ENCODE data around the gene MIPEP.
"Not testable (repeated sequence)": the region's sequence is repeated elsewhere in the genome, so short reads cannot be mapped to it uniquely, and the experiment has no call there.

MIPEP gene

DNA sequence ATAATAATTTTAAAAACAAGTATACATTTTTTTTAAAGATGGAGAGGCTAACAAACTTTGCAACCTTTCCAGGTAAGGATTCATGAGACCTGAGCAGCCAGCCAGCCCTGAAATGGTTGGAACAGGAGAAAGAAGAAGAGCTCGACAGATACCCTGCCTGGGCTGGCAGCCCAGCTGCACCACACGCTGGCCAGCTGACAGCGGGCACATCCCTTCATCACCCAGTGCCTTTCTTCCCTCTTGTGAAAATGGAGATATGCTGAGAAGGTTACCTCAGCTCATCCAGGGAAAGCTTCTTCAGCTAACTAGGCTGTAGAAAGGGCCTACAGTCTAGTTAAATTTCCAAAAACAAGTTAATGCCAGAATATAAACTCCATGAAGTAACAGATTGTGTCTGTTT lies 4.8 kb downstream of the MIPEP start:
- not testable (repeated sequence) for DNase-seq

DNA sequence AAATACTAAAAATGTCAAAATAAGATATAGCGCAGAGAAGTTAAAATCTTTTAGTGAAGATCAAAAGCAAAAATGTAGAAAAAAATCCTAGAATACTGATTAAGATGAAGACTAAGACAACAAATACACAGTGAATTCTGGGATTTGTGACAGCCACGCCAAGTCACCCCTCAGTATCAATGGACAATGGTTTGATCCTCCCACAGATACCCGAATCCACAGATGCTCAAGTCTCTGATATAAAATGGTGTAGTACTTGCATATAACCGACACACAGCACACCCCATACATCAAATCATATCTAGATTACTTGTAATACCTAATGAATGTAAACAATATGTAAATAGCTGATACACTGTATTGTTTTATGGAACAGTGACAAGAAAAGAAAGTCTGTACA lies 5.9 kb downstream of the MIPEP start:
- no peak for DNase-seq

- not testable (repeated sequence) for DNase-seq
Measured at GRCh38 chr13:23881402-23881800, 7.8 kb downstream of the MIPEP start.

- DNase-seq, result not testable (repeated sequence)
Measured at GRCh38 chr13:23880493-23881401, 8.5 kb downstream of the MIPEP start.

DNA sequence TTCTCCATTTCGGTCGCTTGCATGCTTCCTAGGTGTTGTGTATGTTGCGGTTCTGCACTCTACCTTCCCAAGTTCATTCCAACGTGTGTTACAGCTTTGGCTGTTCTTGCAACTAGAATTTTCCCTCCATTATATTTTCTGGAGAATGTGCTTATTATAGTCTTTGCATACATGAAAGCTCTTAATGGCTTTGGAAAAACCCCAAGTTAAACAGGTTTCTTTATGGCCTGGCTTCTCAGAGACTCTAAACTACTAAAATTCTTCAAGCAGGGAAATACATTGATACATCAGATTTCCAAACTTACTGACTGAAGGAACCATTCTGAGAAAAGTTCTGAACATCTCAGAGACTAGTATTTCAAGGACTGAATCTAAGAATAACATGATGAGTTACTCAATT lies 11.9 kb downstream of the MIPEP start:
- DNase-seq, result no peak

- no peak for DNase-seq
Measured at GRCh38 chr13:23876265-23876664, 12.9 kb downstream of the MIPEP start.

- peak; percentile 32 for DNase-seq
Measured at GRCh38 chr13:23871616-23872220, 17.5 kb downstream of the MIPEP start.

DNA sequence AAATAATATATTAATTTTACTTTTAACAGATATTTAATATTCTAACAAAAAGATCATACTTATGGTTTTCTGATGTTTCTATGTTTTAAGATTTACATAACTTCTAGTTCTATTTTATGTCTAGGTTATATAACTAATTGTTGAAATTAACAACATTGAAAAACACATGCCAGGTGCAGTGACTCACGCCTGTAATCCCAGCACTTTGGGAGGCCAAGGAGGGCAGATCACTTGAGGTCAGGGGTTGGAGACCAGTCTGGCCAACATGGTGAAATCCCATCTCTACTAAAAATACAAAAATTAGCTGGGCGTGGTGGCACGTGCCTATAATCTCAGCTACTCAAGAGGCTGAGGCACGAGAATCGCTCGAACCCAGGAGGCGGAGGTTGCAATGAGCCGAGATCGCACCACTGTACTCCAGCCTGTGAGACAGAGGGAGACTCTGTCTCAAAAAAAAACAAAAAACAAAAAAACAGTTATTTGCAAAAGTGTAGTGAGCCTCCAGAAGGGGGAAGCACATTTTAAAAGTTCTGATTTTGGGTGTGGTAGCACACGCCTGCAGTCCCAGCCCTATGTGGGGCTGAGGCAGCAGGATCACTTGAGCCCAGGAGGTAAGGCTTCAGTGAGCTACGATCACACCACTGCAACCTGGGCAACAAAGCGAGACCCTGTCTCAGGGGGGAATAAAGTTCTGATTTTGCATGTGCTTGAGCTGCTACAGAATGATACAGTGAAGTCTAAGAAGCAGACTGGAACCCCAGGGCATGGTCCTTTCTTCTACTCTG lies 18.7 kb downstream of the MIPEP start:
- no peak for DNase-seq

GRCh38 chr13:23868521-23868920 lies 20.7 kb downstream of the MIPEP start:
- peak; percentile 44 for DNase-seq

DNA sequence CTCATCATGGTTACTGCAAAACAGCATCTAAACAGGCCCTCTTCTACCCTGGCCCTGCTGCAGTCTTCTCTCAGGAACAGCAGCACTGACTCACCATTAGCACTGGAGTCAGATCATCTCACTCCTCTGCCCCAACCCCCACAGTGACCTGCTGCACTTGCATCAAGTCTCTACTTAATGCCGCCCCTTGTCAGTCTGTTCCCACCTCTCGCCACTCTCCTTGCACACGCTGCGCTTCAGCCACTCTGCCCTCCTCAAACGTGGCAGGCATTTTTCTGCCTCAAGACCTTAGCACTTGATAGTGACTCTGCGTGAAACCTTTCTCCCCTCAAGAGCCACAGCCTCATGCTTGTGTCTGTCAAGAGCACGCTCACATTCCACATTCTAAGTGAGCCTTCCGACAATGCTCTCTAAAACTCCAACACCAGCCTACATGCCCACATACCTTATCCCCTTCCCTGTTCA lies 22.1 kb downstream of the MIPEP start:
- peak; percentile 37 for DNase-seq

- DNase-seq, result no peak
Measured at GRCh38 chr13:23866420-23867026, 22.7 kb downstream of the MIPEP start.

GRCh38 chr13:23865906-23866305 lies 23.3 kb downstream of the MIPEP start:
- no peak for DNase-seq

DNA sequence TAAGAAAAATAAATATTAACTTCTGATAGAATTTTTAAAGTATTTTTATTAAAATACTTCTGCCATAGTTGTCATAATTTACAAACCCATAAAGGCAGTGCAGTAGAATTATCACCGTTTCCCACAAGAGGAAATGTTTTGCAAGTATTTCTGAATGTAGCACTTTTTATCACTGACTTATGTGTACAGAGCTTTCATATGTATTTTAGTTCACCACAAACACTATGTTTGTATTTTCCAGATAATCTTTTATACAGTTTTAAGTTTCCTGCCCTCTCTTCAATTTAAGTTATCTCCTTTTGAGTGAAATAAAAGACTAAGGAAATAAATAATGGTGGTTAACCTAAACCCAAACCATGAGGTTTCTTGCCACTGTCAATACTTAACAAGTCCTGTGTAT lies 24.2 kb downstream of the MIPEP start:
- no peak for DNase-seq

DNA sequence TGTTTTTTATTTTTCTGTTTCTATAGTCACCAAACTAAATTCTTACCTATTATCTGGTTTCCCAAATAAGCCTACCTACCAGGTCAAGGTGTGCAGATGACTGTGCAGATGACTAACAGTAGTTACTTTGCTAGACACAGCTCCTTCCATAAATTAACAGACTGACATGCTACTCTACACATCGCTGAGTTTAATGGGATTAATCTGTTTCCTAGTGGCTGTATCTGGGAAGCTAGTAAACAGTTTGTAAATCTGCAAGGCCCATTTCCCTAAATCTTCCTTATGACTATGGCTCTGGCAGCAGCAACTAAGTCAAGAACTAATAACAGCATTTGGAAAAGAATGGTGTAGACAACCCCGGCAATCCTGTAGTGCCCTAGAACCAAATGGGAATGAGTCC lies 27.9 kb downstream of the MIPEP start:
- DNase-seq, result no peak

GRCh38 chr13:23859904-23860303 lies 29.3 kb downstream of the MIPEP start:
- DNase-seq, result no peak

- no peak for DNase-seq
Measured at GRCh38 chr13:23859455-23859854, 29.7 kb downstream of the MIPEP start.

DNA sequence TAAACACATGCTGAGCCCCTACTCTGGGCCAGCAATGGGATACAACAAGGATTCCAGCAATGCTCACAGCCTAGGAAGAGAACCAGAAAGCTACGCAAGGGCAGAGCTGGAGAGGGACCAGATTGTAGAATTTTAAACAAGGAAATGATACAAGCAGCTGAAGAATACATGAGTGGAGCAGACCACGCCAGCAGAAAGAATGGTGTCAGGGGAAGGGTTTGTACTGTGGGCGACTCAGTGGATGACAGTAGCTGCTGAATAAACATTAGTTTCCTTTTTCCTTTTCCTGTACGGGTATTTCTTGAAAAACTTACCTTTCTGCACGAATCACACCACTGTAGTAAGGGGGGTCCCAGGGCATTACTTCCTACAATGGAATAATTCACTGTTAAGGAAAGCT lies 30.7 kb downstream of the MIPEP start:
- DNase-seq, result no peak

GRCh38 chr13:23856008-23856750 lies 33.0 kb downstream of the MIPEP start:
- no peak for DNase-seq

DNA sequence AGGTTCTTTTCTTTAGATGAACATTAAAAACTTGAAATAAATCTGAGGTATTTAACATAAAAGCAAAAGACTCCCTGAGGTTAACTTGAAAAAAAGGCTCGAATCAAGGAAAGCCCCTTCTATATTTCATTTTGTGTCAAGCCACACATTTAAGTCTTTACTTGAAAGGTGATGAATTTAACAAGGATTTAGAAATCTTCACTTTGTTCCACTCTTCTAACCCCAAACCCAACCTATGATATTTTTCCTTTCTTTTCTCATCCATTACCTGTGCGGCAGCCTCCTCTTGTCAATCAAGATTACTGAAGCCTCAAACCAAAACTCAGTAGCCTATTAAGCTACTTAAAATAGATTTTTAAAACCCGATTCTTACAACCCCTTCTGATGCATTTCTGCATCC lies 33.8 kb downstream of the MIPEP start:
- no peak for DNase-seq

GRCh38 chr13:23852351-23852750 lies 36.8 kb downstream of the MIPEP start:
- no peak for DNase-seq

- no peak for DNase-seq
Measured at GRCh38 chr13:23851106-23851505, 38.1 kb downstream of the MIPEP start.

- no peak for DNase-seq
Measured at GRCh38 chr13:23850134-23850533, 39.1 kb downstream of the MIPEP start.
